ENCODE measurements around the gene QPRT. TPM values are rescaled to one million over a fixed set of nuclear protein-coding genes. Genes with fewer than 3 reads are reported as not detected.

QPRT gene
- total and polyA plus RNA-seq, 2 of the 8 experiments (the other 6 are each of a cell fraction or from before 2014, with no cell fraction given): 89.0 to 102 TPM

DNA sequence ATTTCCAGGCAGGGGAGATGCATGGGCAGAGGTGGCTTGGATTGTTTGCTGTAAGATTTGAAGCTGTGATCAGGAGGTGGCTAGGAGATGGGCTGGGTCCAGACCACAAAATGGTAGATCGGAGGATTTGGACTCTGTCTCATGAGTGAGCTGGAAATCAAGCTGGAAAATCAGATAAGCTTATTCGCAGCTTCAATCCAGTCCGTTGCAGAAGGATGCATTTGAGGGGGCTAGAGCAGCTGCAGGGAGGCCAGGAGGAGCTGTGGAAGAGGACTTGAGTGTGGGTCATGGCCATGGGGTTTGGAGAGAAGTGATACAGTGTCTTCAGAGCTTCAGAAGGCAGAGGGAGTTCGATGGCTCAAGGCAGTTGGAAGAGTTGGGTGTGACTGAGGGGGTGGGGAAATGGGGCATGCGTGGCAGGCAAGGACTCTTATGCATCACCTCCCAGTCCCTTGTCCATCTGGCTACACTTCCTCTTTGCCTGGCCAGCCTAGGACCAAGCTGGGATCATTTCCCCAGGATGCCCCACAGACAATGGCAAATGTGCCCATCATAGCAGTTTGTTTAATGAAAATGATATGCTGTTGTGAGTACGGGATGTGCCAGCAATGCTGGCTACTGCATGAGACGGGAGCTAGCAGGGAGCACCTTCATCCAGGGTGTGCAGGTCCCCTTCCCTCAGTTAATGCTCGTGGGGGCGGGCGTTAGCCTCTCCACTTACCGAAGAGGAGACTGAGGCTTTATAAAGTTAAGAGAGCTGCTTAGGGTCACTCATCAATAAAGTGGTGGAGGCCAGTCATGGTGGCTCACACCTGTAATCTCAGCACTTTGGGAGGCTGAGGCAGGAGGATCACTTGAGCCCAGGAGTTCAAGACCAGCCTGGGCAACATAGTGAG is 20.6 kb downstream of the QPRT start (continued):
- TF ChIP-seq, protein P1, sequence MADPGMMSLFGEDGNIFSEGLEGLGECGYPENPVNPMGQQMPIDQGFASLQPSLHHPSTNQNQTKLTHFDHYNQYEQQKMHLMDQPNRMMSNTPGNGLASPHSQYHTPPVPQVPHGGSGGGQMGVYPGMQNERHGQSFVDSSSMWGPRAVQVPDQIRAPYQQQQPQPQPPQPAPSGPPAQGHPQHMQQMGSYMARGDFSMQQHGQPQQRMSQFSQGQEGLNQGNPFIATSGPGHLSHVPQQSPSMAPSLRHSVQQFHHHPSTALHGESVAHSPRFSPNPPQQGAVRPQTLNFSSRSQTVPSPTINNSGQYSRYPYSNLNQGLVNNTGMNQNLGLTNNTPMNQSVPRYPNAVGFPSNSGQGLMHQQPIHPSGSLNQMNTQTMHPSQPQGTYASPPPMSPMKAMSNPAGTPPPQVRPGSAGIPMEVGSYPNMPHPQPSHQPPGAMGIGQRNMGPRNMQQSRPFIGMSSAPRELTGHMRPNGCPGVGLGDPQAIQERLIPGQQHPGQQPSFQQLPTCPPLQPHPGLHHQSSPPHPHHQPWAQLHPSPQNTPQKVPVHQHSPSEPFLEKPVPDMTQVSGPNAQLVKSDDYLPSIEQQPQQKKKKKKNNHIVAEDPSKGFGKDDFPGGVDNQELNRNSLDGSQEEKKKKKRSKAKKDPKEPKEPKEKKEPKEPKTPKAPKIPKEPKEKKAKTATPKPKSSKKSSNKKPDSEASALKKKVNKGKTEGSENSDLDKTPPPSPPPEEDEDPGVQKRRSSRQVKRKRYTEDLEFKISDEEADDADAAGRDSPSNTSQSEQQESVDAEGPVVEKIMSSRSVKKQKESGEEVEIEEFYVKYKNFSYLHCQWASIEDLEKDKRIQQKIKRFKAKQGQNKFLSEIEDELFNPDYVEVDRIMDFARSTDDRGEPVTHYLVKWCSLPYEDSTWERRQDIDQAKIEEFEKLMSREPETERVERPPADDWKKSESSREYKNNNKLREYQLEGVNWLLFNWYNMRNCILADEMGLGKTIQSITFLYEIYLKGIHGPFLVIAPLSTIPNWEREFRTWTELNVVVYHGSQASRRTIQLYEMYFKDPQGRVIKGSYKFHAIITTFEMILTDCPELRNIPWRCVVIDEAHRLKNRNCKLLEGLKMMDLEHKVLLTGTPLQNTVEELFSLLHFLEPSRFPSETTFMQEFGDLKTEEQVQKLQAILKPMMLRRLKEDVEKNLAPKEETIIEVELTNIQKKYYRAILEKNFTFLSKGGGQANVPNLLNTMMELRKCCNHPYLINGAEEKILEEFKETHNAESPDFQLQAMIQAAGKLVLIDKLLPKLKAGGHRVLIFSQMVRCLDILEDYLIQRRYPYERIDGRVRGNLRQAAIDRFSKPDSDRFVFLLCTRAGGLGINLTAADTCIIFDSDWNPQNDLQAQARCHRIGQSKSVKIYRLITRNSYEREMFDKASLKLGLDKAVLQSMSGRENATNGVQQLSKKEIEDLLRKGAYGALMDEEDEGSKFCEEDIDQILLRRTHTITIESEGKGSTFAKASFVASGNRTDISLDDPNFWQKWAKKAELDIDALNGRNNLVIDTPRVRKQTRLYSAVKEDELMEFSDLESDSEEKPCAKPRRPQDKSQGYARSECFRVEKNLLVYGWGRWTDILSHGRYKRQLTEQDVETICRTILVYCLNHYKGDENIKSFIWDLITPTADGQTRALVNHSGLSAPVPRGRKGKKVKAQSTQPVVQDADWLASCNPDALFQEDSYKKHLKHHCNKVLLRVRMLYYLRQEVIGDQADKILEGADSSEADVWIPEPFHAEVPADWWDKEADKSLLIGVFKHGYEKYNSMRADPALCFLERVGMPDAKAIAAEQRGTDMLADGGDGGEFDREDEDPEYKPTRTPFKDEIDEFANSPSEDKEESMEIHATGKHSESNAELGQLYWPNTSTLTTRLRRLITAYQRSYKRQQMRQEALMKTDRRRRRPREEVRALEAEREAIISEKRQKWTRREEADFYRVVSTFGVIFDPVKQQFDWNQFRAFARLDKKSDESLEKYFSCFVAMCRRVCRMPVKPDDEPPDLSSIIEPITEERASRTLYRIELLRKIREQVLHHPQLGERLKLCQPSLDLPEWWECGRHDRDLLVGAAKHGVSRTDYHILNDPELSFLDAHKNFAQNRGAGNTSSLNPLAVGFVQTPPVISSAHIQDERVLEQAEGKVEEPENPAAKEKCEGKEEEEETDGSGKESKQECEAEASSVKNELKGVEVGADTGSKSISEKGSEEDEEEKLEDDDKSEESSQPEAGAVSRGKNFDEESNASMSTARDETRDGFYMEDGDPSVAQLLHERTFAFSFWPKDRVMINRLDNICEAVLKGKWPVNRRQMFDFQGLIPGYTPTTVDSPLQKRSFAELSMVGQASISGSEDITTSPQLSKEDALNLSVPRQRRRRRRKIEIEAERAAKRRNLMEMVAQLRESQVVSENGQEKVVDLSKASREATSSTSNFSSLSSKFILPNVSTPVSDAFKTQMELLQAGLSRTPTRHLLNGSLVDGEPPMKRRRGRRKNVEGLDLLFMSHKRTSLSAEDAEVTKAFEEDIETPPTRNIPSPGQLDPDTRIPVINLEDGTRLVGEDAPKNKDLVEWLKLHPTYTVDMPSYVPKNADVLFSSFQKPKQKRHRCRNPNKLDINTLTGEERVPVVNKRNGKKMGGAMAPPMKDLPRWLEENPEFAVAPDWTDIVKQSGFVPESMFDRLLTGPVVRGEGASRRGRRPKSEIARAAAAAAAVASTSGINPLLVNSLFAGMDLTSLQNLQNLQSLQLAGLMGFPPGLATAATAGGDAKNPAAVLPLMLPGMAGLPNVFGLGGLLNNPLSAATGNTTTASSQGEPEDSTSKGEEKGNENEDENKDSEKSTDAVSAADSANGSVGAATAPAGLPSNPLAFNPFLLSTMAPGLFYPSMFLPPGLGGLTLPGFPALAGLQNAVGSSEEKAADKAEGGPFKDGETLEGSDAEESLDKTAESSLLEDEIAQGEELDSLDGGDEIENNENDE (IDR thresholded peaks at IDR 0.05; ENCODE audit: insufficient replicate concordance, low read length): no peak
- no peak for TF ChIP-seq RAD21 (IDR thresholded peaks at IDR 0.05 in 1 of 2, conservative IDR thresholded peaks at IDR 0.05 in 1 of 2; ENCODE audit: low read depth in 2 of 2, low read length in 2 of 2)
- no peak for TF ChIP-seq YY1 (IDR thresholded peaks at IDR 0.05; ENCODE audit: low read depth, low read length)
- peak in 1 of 2 experiments; percentile 46; a peak in 1 of 3 replicates for TF ChIP-seq POLR2A (IDR thresholded peaks at IDR 0.05; ENCODE audit: control extremely low read depth in 1 of 2, low read depth in 2 of 2, low read length in 2 of 2)
- no peak for TF ChIP-seq NRF1 (IDR thresholded peaks at IDR 0.05; ENCODE audit: low read depth, low read length)
- TF ChIP-seq, protein P2, sequence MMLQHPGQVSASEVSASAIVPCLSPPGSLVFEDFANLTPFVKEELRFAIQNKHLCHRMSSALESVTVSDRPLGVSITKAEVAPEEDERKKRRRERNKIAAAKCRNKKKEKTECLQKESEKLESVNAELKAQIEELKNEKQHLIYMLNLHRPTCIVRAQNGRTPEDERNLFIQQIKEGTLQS (IDR thresholded peaks at IDR 0.05; ENCODE audit: insufficient read depth, low read depth, low read length): no peak
- no peak for TF ChIP-seq PHF8 (conservative IDR thresholded peaks at IDR 0.05; ENCODE audit: low read depth, low read length)
- no peak for TF ChIP-seq RXRA (IDR thresholded peaks at IDR 0.05; ENCODE audit: insufficient read depth, low read depth, low read length)
